Measurements from ENCODE around the gene EXOC7. TPM values are rescaled to one million over a fixed set of nuclear protein-coding genes. Genes with fewer than 3 reads are reported as not detected.

The EXOC7 gene
- total and polyA plus RNA-seq, 2 of the 4 experiments (the other 2 are of a cell fraction) = 85.9 to 118 TPM

GRCh38 chr17:76138234-76138895, 34.8 kb upstream of the EXOC7 start:
- WGBS, 2 experiments (ENCODE audit: extremely low coverage in 2 of 2, insufficient read length in 1 of 2) = no CpG with 5 or more reads among the region's 23 CpGs
- Histone ChIP-seq H3K79me1 (ENCODE audit: low read depth in 1 of 2, low read length in 2 of 2) (no peaks in the 10 kb centered on the region), H2AK9ac (replicated peaks; ENCODE audit: low read depth, low read length, poor library complexity) (no peak overlapping the region), H2AFZ (replicated peaks; ENCODE audit: low read length, poor library complexity) (no peak overlapping the region), H4K8ac (ENCODE audit: low read depth in 2 of 2, low read length in 2 of 2) (no peak overlapping the region), H2AK5ac (ENCODE audit: low read depth, low read length) (no peak overlapping the region), H3K23ac (ENCODE audit: low read depth, low read length) (no peak overlapping the region), H3K9me3 (ENCODE audit: control insufficient read depth, insufficient read depth, low read length) (no peaks in the 10 kb centered on the region), H2BK15ac (ENCODE audit: low read depth, low read length) (no peak overlapping the region), H3K4me1 (ENCODE audit: control insufficient read depth, insufficient read depth, low read length) (no peaks in the 10 kb centered on the region; the same call in 1 of the 2 replicates), H2BK5ac (ENCODE audit: low read depth, low read length, poor library complexity, severe bottlenecking) (no peak overlapping the region), H4K20me1 (ENCODE audit: insufficient read depth, low read length) (no peaks in the 10 kb centered on the region), H3K9ac (ENCODE audit: low read depth, low read length) (no peak overlapping the region), H3K4me2 (ENCODE audit: low read depth, low read length) (no peak overlapping the region), H3K4ac (ENCODE audit: low read depth, low read length) (no peak overlapping the region), H2BK20ac (ENCODE audit: low read depth, low read length) (no peak overlapping the region), H3K9me1 (ENCODE audit: insufficient read depth, low read length) (no peaks in the 10 kb centered on the region; the same call in 1 of the 2 replicates), H4K5ac (ENCODE audit: low read depth, low read length) (no peak overlapping the region), H4K91ac (ENCODE audit: insufficient read depth, low read depth, low read length) (no peak overlapping the region), H3K4me3 (ENCODE audit: insufficient read depth, low read depth, low read length) (no peak overlapping the region), H3K27me3 (ENCODE audit: control insufficient read depth, insufficient read depth, low read length) (peaks cover 82% of the 10 kb centered on the region), H3K36me3 (ENCODE audit: control insufficient read depth, insufficient read depth, low read length) (no peaks in the 10 kb centered on the region), H2BK120ac (ENCODE audit: low read depth, low read length) (no peak overlapping the region), H3K18ac (ENCODE audit: low read depth, low read length) (no peak overlapping the region), H3K27ac (ENCODE audit: insufficient read depth, low read length) (no peak overlapping the region), H3K14ac (replicated peaks; ENCODE audit: low read depth, low read length) (no peak overlapping the region), H3K56ac (ENCODE audit: extremely low read depth, insufficient read depth, low read length) (no peak overlapping the region)
- no TSS peak for BruUV-seq (replicated peaks)
- dilution Hi-C loops (cut with HindIII; ENCODE audit: low sequenced_read_pairs, unreplicated experiment) = no loop called here
- CTCF ChIA-PET = interaction anchor here (0.7 kb wide), 1 partner anchor 44 kb away, joined by 3 read pairs; no protein-coding TSS in a partner anchor
- ATAC-seq (ENCODE audit: low read depth) (no peak), DNase-seq (no peak)
- in situ Hi-C loops (cut with MboI; ENCODE audit: low sequenced_read_pairs) = no loop called here
- TF ChIP-seq MXI1 (IDR thresholded peaks at IDR 0.05; ENCODE audit: borderline replicate concordance, low read depth, low read length) (no peak), SMC3 (IDR thresholded peaks at IDR 0.05; ENCODE audit: low read depth, low read length) (no peak), MAZ (IDR thresholded peaks at IDR 0.05; ENCODE audit: borderline replicate concordance, low read depth, low read length) (no peak), MAFK (IDR thresholded peaks at IDR 0.05; ENCODE audit: low read depth, low read length) (no peak), CEBPB (IDR thresholded peaks at IDR 0.05; ENCODE audit: low read depth, low read length) (no peak), ELK1 (IDR thresholded peaks at IDR 0.05; ENCODE audit: borderline replicate concordance, low read depth, low read length) (no peak), RAD21 (IDR thresholded peaks at IDR 0.05; ENCODE audit: low read length) (no peak), BHLHE40 (IDR thresholded peaks at IDR 0.05; ENCODE audit: low read depth, low read length) (no peak), POLR2A (IDR thresholded peaks at IDR 0.05; ENCODE audit: low read depth, low read length) (no peak), NFE2L2 (IDR thresholded peaks at IDR 0.05; ENCODE audit: low read depth, low read length) (no peak), CTCF (conservative IDR thresholded peaks at IDR 0.05; ENCODE audit: low read depth, low read length) (no peak), FOS (IDR thresholded peaks at IDR 0.05; ENCODE audit: low read depth, low read length) (no peak), USF2 (IDR thresholded peaks at IDR 0.05; ENCODE audit: low read depth, low read length) (no peak), RCOR1 (IDR thresholded peaks at IDR 0.05; ENCODE audit: insufficient replicate concordance, low read length) (no peak), RFX5 (IDR thresholded peaks at IDR 0.05; ENCODE audit: low read depth, low read length) (no peak), CHD1 (IDR thresholded peaks at IDR 0.05; ENCODE audit: low read depth, low read length) (no peak)
- POLR2A ChIA-PET (ENCODE audit: unreplicated experiment) = interaction anchor here (0.5 kb wide), 1 partner anchor 9 kb away, joined by 3 read pairs; no protein-coding TSS in a partner anchor
- intact Hi-C loops (cut with micrococcal nuclease) = loop anchor here (5.0 kb wide), 1 partner anchor 129 kb away; the partner anchor contains the start of gene UBALD2

All from IMR-90 (cell line).